GM13976 (cell line): ENCODE measurements around the gene FAM53B.

Source experiments
- DNase-seq: peaks from one replicate; pipeline ENCODE4 v3.0.0; 2012; ENCODE audit warnings: low spot score
- CTCF ChIP-seq: IDR thresholded peaks from 2 replicates; pipeline ENCODE4 v1.5.1; 2012; ENCODE audit warnings: borderline replicate concordance, mild to moderate bottlenecking; ENCODE audit not compliant: insufficient read depth; ENCODE audit errors: extremely low read depth, missing control alignments, control extremely low read depth
- in situ Hi-C: fragments of 300-500 bp; cut with MboI; formaldehyde crosslinking; loops from one replicate; pipeline ENCODE4 v1.12.0; 2022; ENCODE audit warnings: low sequenced_read_pairs, mixed read lengths, inconsistent platforms; ENCODE audit not compliant: unreplicated experiment

Gene FAM53B

GRCh38 chr10:124719213-124719851 is 24.8 kb downstream of the FAM53B start:
- TF ChIP-seq CTCF: peak; percentile 47
- in situ Hi-C loops: no loop called here
- peak; percentile 63 for DNase-seq

DNA sequence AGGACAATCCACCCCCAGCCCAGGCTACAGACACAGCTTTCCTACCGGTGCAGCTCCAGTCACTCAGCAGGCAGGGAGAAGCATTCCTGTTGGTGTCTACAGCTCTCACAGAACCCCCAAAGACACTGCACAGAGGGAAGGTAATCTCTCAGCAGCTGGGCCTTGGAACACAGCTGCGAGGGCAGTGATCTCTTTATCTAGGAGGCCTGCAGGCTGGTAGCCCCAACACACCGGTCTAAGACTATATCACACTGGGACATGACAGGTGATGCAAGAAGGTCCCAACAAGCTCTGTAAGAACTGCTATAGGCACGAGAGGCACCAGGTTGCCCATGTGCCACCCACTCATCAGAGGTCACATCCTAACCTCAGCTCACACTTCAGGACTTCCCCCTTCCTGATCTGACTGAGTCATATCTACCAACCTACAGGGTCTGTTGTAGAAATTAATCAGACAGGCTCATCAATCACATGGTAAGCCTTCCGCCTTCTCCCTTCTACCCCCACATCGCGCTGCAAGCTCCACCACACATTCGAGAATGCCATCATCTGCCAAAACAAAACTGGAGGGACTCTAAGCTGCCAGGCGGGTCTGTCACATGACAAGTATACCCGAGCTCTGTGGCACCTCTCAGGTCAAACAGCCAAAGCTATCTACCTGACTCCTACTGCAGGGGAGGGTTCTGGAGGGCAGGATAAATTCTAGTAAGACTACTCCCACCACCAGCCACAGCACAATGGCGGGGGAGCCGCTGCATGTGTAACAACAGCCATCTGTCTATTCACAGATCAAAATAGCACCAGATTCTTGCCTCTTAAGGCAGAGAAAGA is 26.1 kb downstream of the FAM53B start:
- TF ChIP-seq CTCF: no peak
- peak; percentile 54 for DNase-seq
- in situ Hi-C loops: no loop called here

GRCh38 chr10:124717041-124717757 is 27.0 kb downstream of the FAM53B start:
- TF ChIP-seq CTCF: no peak
- in situ Hi-C loops: no loop called here
- DNase-seq: no peak

- DNase-seq: no peak
- TF ChIP-seq CTCF: no peak
- in situ Hi-C loops: no loop called here
These were observed 27.8 kb downstream of the FAM53B start for GRCh38 chr10:124716369-124716768.

- DNase-seq: no peak
- in situ Hi-C loops: no loop called here
- no peak for TF ChIP-seq CTCF
These were observed 28.7 kb downstream of the FAM53B start for GRCh38 chr10:124715439-124715838.

DNA sequence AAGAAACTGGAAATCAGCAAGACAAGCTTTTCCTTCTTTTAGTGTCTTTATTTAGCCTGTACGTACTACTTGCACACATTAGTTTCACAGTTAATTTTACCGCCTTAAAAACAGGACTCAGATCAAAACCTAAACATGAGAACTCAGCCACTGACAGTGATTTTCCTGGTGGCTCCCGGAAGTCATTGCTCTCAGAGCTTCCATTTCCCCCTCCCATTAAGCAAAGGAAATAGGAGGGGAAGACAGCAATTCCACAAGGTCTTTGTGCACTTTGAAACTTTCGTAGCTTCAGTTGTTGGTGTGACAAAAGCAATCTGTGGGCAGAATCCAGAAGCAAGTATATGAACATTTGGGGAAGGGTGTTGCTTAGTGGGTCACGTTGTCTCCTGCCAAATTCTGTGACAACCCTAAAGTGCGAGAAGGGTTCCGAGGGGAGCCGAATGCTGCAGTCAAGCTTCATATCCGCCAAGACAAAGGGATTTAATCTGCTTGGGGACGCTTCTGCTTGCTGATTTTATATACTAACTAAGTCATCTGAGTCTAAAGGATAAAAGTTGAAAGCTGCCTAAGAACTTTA is 30.4 kb downstream of the FAM53B start:
- in situ Hi-C loops: no loop called here
- DNase-seq: no peak
- no peak for TF ChIP-seq CTCF
